Measurements from ENCODE around the gene LSM5. TPM values are rescaled to one million over a fixed set of nuclear protein-coding genes. Genes with fewer than 3 reads are reported as not detected.

Gene LSM5
- total RNA-seq, 4 donors from 2014 or later, result 10.1 to 15.6 (median 12.6) TPM

- TF ChIP-seq, protein P1, sequence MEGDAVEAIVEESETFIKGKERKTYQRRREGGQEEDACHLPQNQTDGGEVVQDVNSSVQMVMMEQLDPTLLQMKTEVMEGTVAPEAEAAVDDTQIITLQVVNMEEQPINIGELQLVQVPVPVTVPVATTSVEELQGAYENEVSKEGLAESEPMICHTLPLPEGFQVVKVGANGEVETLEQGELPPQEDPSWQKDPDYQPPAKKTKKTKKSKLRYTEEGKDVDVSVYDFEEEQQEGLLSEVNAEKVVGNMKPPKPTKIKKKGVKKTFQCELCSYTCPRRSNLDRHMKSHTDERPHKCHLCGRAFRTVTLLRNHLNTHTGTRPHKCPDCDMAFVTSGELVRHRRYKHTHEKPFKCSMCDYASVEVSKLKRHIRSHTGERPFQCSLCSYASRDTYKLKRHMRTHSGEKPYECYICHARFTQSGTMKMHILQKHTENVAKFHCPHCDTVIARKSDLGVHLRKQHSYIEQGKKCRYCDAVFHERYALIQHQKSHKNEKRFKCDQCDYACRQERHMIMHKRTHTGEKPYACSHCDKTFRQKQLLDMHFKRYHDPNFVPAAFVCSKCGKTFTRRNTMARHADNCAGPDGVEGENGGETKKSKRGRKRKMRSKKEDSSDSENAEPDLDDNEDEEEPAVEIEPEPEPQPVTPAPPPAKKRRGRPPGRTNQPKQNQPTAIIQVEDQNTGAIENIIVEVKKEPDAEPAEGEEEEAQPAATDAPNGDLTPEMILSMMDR (IDR thresholded peaks at IDR 0.05), result no peak
- TF ChIP-seq EP300 (IDR thresholded peaks at IDR 0.05) (no peak), POLR2AphosphoS5 (IDR thresholded peaks at IDR 0.05) (no peak), POLR2A (IDR thresholded peaks at IDR 0.05; ENCODE audit: low read depth) (no peak)
Measured at GRCh38 chr7:32522746-32523530, 32.8 kb upstream of the LSM5 start.

DNA sequence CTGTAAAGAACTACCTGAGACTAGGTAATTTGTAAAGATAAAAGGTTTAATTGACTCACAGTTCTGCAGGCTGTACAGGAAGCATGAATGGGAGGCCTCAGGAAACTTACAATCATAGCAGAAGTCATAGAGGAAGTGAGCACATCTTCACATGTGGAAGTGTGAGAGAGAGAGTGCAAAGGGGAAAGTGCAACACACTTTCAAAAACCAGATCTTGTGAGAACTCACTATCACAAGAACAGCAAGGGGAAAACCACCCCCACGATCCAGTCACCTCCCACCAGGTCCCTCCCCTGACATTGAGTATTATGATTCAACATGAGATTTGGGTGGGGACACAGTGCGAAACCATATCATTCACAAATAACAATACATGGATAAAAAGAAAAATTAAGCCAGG is 29.6 kb upstream of the LSM5 start:
- no peak for DNase-seq (ENCODE audit: extremely low spot score)
- H3K4me1 ChIP-seq, result peaks cover 0 to 19% (median 13%) of the 10 kb centered on the region in 4 donors
- H3K4me3 ChIP-seq, result no peak overlapping the region
- TF ChIP-seq POLR2A (IDR thresholded peaks at IDR 0.05; ENCODE audit: low read depth) (no peak), EP300 (IDR thresholded peaks at IDR 0.05) (no peak), POLR2AphosphoS5 (IDR thresholded peaks at IDR 0.05) (no peak)
- TF ChIP-seq, protein P1 (IDR thresholded peaks at IDR 0.05), result no peak
- H3K9me3 ChIP-seq, result no peaks in the 10 kb centered on the region
- H3K36me3 ChIP-seq, result no peaks in the 10 kb centered on the region
- intact Hi-C loops (cut with DNase I), result no loop called here
- no peak overlapping the region for H3K27ac ChIP-seq (replicated peaks in 1 of 4)
- WGBS, result 88% methylated on average over 2 of the region's 2 CpGs
- no peaks in the 10 kb centered on the region for H3K27me3 ChIP-seq

More at GRCh38 chr7:32522746-32523530, 32.8 kb upstream of the LSM5 start:
- over 99% methylated on average over 6 of the region's 6 CpGs for WGBS
- H3K4me3 ChIP-seq, result no peak overlapping the region
- H3K36me3 ChIP-seq, result no peaks in the 10 kb centered on the region
- H3K27ac ChIP-seq (replicated peaks in 1 of 4), result no peak overlapping the region
- peaks cover 0 to 13% (median 6%) of the 10 kb centered on the region in 4 donors for H3K4me1 ChIP-seq
- peak; percentile 21 for DNase-seq (ENCODE audit: extremely low spot score)
- no peaks in the 10 kb centered on the region for H3K9me3 ChIP-seq
- no peaks in the 10 kb centered on the region for H3K27me3 ChIP-seq
- intact Hi-C loops (cut with DNase I), result no loop called here

DNA sequence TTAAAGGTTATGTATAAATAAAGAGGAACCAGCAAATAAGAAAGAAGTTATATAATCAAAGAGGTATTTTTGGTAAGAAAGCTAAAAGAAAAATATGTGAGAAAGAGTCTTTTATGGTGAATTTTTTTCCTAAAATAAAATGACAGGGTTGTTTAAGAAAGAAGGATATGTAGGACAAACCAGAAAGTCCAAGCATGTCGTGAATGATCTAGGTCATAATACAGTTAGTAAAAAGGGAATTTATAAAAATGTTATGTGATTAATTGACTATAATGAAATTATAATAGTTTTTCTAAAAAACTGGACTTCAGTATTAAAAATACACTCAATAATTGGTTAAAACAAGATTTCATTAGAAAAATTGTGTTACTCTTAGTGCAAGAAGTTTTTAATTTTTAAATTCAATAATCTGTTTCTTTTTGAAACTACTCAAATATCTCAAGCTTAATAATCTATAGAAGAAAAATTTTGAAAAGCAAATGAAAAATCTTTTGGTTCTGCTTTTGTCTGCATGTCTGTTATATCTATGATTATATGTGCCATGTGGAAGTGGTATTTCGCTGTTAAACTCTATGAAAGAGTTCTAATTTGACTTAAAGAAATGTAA is 28.5 kb upstream of the LSM5 start:
- TF ChIP-seq, protein P1 (IDR thresholded peaks at IDR 0.05), result no peak
- TF ChIP-seq EP300 (IDR thresholded peaks at IDR 0.05) (no peak), POLR2A (IDR thresholded peaks at IDR 0.05; ENCODE audit: low read depth) (no peak), POLR2AphosphoS5 (IDR thresholded peaks at IDR 0.05) (no peak)
- Histone ChIP-seq H3K27me3 (no peaks in the 10 kb centered on the region), H3K9me3 (no peaks in the 10 kb centered on the region), H3K36me3 (no peaks in the 10 kb centered on the region), H3K27ac (replicated peaks in 1 of 4) (no peak overlapping the region), H3K4me1 (peaks cover 0 to 15% (median 12%) of the 10 kb centered on the region in 4 donors), H3K4me3 (no peak overlapping the region)
- intact Hi-C loops (cut with DNase I), result no loop called here
- 87% methylated on average over 2 of the region's 2 CpGs for WGBS
- DNase-seq (ENCODE audit: extremely low spot score), result no peak

GRCh38 chr7:32516551-32517100 is 26.4 kb upstream of the LSM5 start:
- TF ChIP-seq POLR2A (IDR thresholded peaks at IDR 0.05; ENCODE audit: low read depth) (no peak), EP300 (IDR thresholded peaks at IDR 0.05) (no peak), POLR2AphosphoS5 (IDR thresholded peaks at IDR 0.05) (no peak)
- TF ChIP-seq, protein P1 (IDR thresholded peaks at IDR 0.05), result no peak
- intact Hi-C loops (cut with DNase I), result no loop called here
- WGBS, result 92% methylated on average over 3 of the region's 3 CpGs

More at GRCh38 chr7:32516551-32517100, 26.4 kb upstream of the LSM5 start:
- DNase-seq (ENCODE audit: extremely low spot score), result no peak
- Histone ChIP-seq H3K27me3 (no peaks in the 10 kb centered on the region), H3K9me3 (no peaks in the 10 kb centered on the region), H3K4me3 (no peak overlapping the region), H3K4me1 (peaks cover 0 to 26% (median 12%) of the 10 kb centered on the region in 4 donors), H3K36me3 (no peaks in the 10 kb centered on the region), H3K27ac (replicated peaks in 1 of 4) (no peak overlapping the region)
